GM12872 (cell line): ENCODE data around the gene TPBGL.

Experiments
- CTCF ChIP-seq: IDR thresholded peaks from 3 replicates; pipeline ENCODE4 v1.5.1; 2011; ENCODE audit warnings: low read depth, mild to moderate bottlenecking, low read length, moderate library complexity; ENCODE audit not compliant: insufficient read depth

Gene TPBGL

GRCh38 chr11:75292943-75293342 is 52.4 kb downstream of the TPBGL start:
- no peak for TF ChIP-seq CTCF
